GM23338 (cell line): ENCODE measurements around the gene CCAR1.

ENCODE experiments used
- CREB1 ChIP-seq: fragments of 250-450 bp; sonication (Bioruptor Pico); IDR thresholded peaks from 2 replicates; pipeline ENCODE4 v1.5.0; 2020; ENCODE audit warnings: low read depth, mild to moderate bottlenecking, moderate library complexity
- CTCF ChIP-seq, 2 experiments: fragments of 200-600 bp in 1 of 2; sonication (generic) in 1 of 2; conservative IDR thresholded peaks; 2 replicates each; pipeline versions ENCODE4 v1.5.1 to v1.6.1; 2016 to 2017; ENCODE audit warnings: antibody characterized with exemption in 2 of 2, low read depth in 2 of 2, mild to moderate bottlenecking in 2 of 2, moderate library complexity in 1 of 2
- EZH2 ChIP-seq: fragments of 200-600 bp; sonication (generic); IDR thresholded peaks from one replicate; pipeline ENCODE4 v1.8.0; 2017; ENCODE audit warnings: antibody characterized with exemption, mild to moderate bottlenecking, low read depth; ENCODE audit not compliant: unreplicated experiment
- EZH2phosphoT487 ChIP-seq: fragments of 200-600 bp; sonication (generic); IDR thresholded peaks from one replicate; pipeline ENCODE4 v1.8.1; 2018; ENCODE audit warnings: antibody characterized with exemption; ENCODE audit not compliant: unreplicated experiment
- POLR2AphosphoS5 ChIP-seq: IDR thresholded peaks from 2 replicates; pipeline ENCODE4 v1.6.1; 2016; ENCODE audit warnings: antibody characterized with exemption, low read depth
- REST ChIP-seq: IDR thresholded peaks from one replicate; pipeline ENCODE4 v1.6.1; 2018; ENCODE audit warnings: antibody characterized with exemption; ENCODE audit not compliant: unreplicated experiment

GRCh38 chr10:68705548-68705947 is 15.5 kb upstream of the CCAR1 start:
- TF ChIP-seq CTCF (conservative IDR thresholded peaks at IDR 0.05; ENCODE audit: low read depth in 2 of 2) (no peak), POLR2AphosphoS5 (no peak), CREB1 (no peak), REST (no peak), EZH2 (no peak), EZH2phosphoT487 (no peak)
